GM23338 (cell line): ENCODE data around the gene MARCHF3. TPM values are rescaled to one million over a fixed set of nuclear protein-coding genes. Genes with fewer than 3 reads are reported as not detected.

Source experiments
- ATAC-seq: fragments of 200-7000 bp; cut with Tn5 transposase; 3 replicates; pipeline ENCODE4 v1.9.1; 2020
- DNase-seq: peaks from one replicate; pipeline ENCODE4 v3.0.0-alpha.2; 2015; ENCODE audit warnings: low spot score
- H2AFZ ChIP-seq: fragments of 200-600 bp; sonication (generic); 2 replicates; pipeline ENCODE4 v1.8.0; 2016; ENCODE audit warnings: antibody characterized with exemption, mild to moderate bottlenecking, moderate library complexity
- H3F3A ChIP-seq: fragments of 200-600 bp; sonication (generic); replicated peaks from 2 replicates; pipeline ENCODE4 v1.8.0; 2017; ENCODE audit warnings: antibody characterized with exemption, mixed run types, low read depth
- H3K27ac ChIP-seq: fragments of 200-600 bp; sonication (generic); 2 replicates; pipeline ENCODE4 v1.6.1; 2016; ENCODE audit warnings: low read depth
- H3K27me3 ChIP-seq: fragments of 200-600 bp; sonication (generic); 2 replicates; pipeline ENCODE4 v1.8.0; 2016; ENCODE audit warnings: mild to moderate bottlenecking, mixed run types, moderate library complexity; ENCODE audit not compliant: insufficient read depth
- H3K36me3 ChIP-seq: fragments of 200-600 bp; sonication (generic); 2 replicates; pipeline ENCODE4 v1.8.0; 2016; ENCODE audit warnings: mild to moderate bottlenecking; ENCODE audit not compliant: insufficient read depth
- H3K4me1 ChIP-seq: fragments of 200-600 bp; sonication (generic); 2 replicates; pipeline ENCODE4 v1.8.0; 2016; ENCODE audit warnings: mild to moderate bottlenecking, moderate library complexity; ENCODE audit not compliant: insufficient read depth
- H3K4me2 ChIP-seq: fragments of 200-600 bp; sonication (generic); 2 replicates; pipeline ENCODE4 v1.7.1; 2017; ENCODE audit warnings: mixed run types
- H3K4me3 ChIP-seq: fragments of 200-600 bp; sonication (generic); 2 replicates; pipeline ENCODE4 v1.6.1; 2016; ENCODE audit warnings: mixed run types
- H3K79me2 ChIP-seq: fragments of 200-600 bp; sonication (generic); replicated peaks from 2 replicates; pipeline ENCODE4 v1.8.0; 2017; ENCODE audit warnings: mild to moderate bottlenecking; ENCODE audit not compliant: insufficient read depth
- H3K9me2 ChIP-seq: fragments of 200-600 bp; sonication (generic); 2 replicates; pipeline ENCODE4 v1.8.0; 2017; ENCODE audit not compliant: insufficient read depth
- H4K20me1 ChIP-seq: fragments of 200-600 bp; sonication (generic); replicated peaks from 2 replicates; pipeline ENCODE4 v1.8.0; 2017; ENCODE audit warnings: mild to moderate bottlenecking; ENCODE audit not compliant: insufficient read depth
- H3K27ac Mint-ChIP-seq: 2 replicates; pipeline ENCODE4 v1.8.0; 2020; ENCODE audit warnings: inconsistent platforms, mild to moderate bottlenecking, moderate library complexity, mixed read lengths
- H3K27me3 Mint-ChIP-seq: 3 replicates; pipeline ENCODE4 v1.8.0; 2022; ENCODE audit warnings: low read depth, mild to moderate bottlenecking, moderate library complexity, mixed read lengths, inconsistent platforms; ENCODE audit not compliant: insufficient read depth, poor library complexity
- H3K36me3 Mint-ChIP-seq: 3 replicates; pipeline ENCODE4 v1.8.0; 2021; ENCODE audit warnings: low read depth, mild to moderate bottlenecking, inconsistent platforms, moderate library complexity, mixed read lengths
- H3K4me1 Mint-ChIP-seq: 3 replicates; pipeline ENCODE4 v1.8.0; 2020; ENCODE audit warnings: mild to moderate bottlenecking, inconsistent platforms, mixed read lengths
- H3K4me3 Mint-ChIP-seq: 3 replicates; pipeline ENCODE4 v1.8.0; 2021; ENCODE audit warnings: moderate library complexity, mild to moderate bottlenecking, inconsistent platforms, mixed read lengths
- H3K9me3 Mint-ChIP-seq: 3 replicates; pipeline ENCODE4 v1.8.0; 2020; ENCODE audit warnings: moderate library complexity, mild to moderate bottlenecking, inconsistent platforms, mixed read lengths
- CREB1 ChIP-seq: fragments of 250-450 bp; sonication (Bioruptor Pico); IDR thresholded peaks from 2 replicates; pipeline ENCODE4 v1.5.0; 2020; ENCODE audit warnings: low read depth, mild to moderate bottlenecking, moderate library complexity
- CTCF ChIP-seq, 2 experiments: fragments of 200-600 bp in 1 of 2; sonication (generic) in 1 of 2; conservative IDR thresholded peaks; 2 replicates each; pipeline versions ENCODE4 v1.5.1 to v1.6.1; 2016 to 2017; ENCODE audit warnings: antibody characterized with exemption in 2 of 2, low read depth in 2 of 2, mild to moderate bottlenecking in 2 of 2, moderate library complexity in 1 of 2
- EZH2 ChIP-seq: fragments of 200-600 bp; sonication (generic); IDR thresholded peaks from one replicate; pipeline ENCODE4 v1.8.0; 2017; ENCODE audit warnings: antibody characterized with exemption, mild to moderate bottlenecking, low read depth; ENCODE audit not compliant: unreplicated experiment
- EZH2phosphoT487 ChIP-seq: fragments of 200-600 bp; sonication (generic); IDR thresholded peaks from one replicate; pipeline ENCODE4 v1.8.1; 2018; ENCODE audit warnings: antibody characterized with exemption; ENCODE audit not compliant: unreplicated experiment
- JUNB ChIP-seq: IDR thresholded peaks from one replicate; pipeline ENCODE4 v1.6.1; 2016; ENCODE audit warnings: antibody characterized with exemption; ENCODE audit not compliant: unreplicated experiment
- NANOG ChIP-seq: IDR thresholded peaks from 2 replicates; pipeline ENCODE4 v1.6.1; 2016; ENCODE audit warnings: antibody characterized with exemption, borderline replicate concordance
- POLR2AphosphoS5 ChIP-seq: IDR thresholded peaks from 2 replicates; pipeline ENCODE4 v1.6.1; 2016; ENCODE audit warnings: antibody characterized with exemption, low read depth
- REST ChIP-seq: IDR thresholded peaks from one replicate; pipeline ENCODE4 v1.6.1; 2018; ENCODE audit warnings: antibody characterized with exemption; ENCODE audit not compliant: unreplicated experiment
- STAT1 ChIP-seq: IDR thresholded peaks from one replicate; pipeline ENCODE4 v1.6.1; 2016; ENCODE audit warnings: antibody characterized with exemption; ENCODE audit not compliant: unreplicated experiment
- ZNF114 ChIP-seq: fragments of 250-450 bp; sonication (Bioruptor Pico); IDR thresholded peaks from 2 replicates; pipeline ENCODE4 v1.5.0; 2020; ENCODE audit warnings: mild to moderate bottlenecking, moderate library complexity
- ZNF331 ChIP-seq: fragments of 250-450 bp; sonication (Bioruptor Pico); IDR thresholded peaks from 2 replicates; pipeline ENCODE4 v1.5.0; 2020; ENCODE audit warnings: low read depth, mild to moderate bottlenecking, moderate library complexity
- ZNF462 ChIP-seq: fragments of 250-450 bp; sonication (Bioruptor Pico); IDR thresholded peaks from 2 replicates; pipeline ENCODE4 v1.5.0; 2020; ENCODE audit warnings: mild to moderate bottlenecking, moderate library complexity
- polyA plus RNA-seq: library from polyadenylated mRNA; unstranded; fragments of >200 nt; fragmentation: Nextera tagmentation; extraction: Ambion mirVana; gene quantifications from 2 replicates; pipeline ENCODE4 v1.2.1, GENCODE V29; 2016
- total RNA-seq: library from RNA; depleted of rRNA; stranded (reverse); fragments of >200 nt; shearing (Covaris generic); gene quantifications from 2 replicates; pipeline ENCODE4 v1.2.3, GENCODE V29; 2014

The MARCHF3 gene
- total and polyA plus RNA-seq, 2 experiments from 2014 or later = 7.0 to 12.7 TPM

- no peaks in the 10 kb centered on the region for H3F3A ChIP-seq
- H3K36me3 ChIP-seq = peaks cover 7% of the 10 kb centered on the region; the same call in 1 of the 2 replicates
- no peaks in the 10 kb centered on the region; the same call in 1 of the 2 replicates for H3K79me2 ChIP-seq
- DNase-seq (no peak), ATAC-seq (no peak)
- no peak overlapping the region for H3K4me3 ChIP-seq
- no peaks in the 10 kb centered on the region for H3K27me3 ChIP-seq
- H3K27ac ChIP-seq = no peak overlapping the region
- peaks cover 28% of the 10 kb centered on the region; the same call in 1 of the 2 replicates for H3K4me1 ChIP-seq
- Mint-ChIP-seq H3K27me3 (peaks cover 4% of the 10 kb centered on the region), H3K4me1 (peaks cover 27% of the 10 kb centered on the region; the same call in 2 of the 3 replicates), H3K9me3 (peaks cover 22% of the 10 kb centered on the region), H3K36me3 (peaks cover 28% of the 10 kb centered on the region), H3K4me3 (no peak overlapping the region), H3K27ac (no peak overlapping the region)
- no peaks in the 10 kb centered on the region for H4K20me1 ChIP-seq
- H2AFZ ChIP-seq = no peak overlapping the region
- H3K4me2 ChIP-seq = no peak overlapping the region
- TF ChIP-seq CTCF (conservative IDR thresholded peaks at IDR 0.05; ENCODE audit: low read depth in 2 of 2) (no peak), NANOG (no peak), STAT1 (no peak), REST (no peak), EZH2 (no peak), ZNF331 (CRISPR knock-in tag) (no peak), JUNB (no peak), ZNF114 (CRISPR knock-in tag) (no peak), EZH2phosphoT487 (no peak), CREB1 (CRISPR knock-in tag) (no peak), POLR2AphosphoS5 (no peak), ZNF462 (CRISPR knock-in tag) (no peak)
- peaks cover 8% of the 10 kb centered on the region for H3K9me2 ChIP-seq
These were observed 132.3 kb downstream of the MARCHF3 start for GRCh38 chr5:126897851-126898630.
